ENCODE results near the gene UBE2L3.
A peak's percentile ranks its signal among the peaks of the same experiment; 100 is the strongest.

The UBE2L3 gene

DNA sequence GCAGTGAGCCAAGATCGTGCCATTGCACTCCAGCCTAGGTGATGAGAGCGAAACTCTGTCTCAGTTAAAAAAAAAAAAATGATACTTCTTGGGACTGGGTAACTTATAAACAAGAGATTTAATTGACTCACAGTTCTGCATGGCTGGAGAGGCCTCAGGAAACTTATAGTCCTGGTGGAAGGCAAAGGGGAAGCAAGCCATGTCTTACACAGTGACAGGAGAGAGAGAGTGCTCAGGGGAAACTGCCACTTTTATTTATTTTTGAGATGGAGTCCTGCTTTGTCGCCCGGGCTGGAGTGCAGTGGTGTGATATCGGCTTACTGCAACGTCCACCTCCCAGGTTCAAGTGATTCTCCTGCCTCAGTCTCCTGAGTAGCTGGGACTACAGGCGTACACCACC, 82.8 kb downstream of the UBE2L3 start:
- DNase-seq, result no peak

DNA sequence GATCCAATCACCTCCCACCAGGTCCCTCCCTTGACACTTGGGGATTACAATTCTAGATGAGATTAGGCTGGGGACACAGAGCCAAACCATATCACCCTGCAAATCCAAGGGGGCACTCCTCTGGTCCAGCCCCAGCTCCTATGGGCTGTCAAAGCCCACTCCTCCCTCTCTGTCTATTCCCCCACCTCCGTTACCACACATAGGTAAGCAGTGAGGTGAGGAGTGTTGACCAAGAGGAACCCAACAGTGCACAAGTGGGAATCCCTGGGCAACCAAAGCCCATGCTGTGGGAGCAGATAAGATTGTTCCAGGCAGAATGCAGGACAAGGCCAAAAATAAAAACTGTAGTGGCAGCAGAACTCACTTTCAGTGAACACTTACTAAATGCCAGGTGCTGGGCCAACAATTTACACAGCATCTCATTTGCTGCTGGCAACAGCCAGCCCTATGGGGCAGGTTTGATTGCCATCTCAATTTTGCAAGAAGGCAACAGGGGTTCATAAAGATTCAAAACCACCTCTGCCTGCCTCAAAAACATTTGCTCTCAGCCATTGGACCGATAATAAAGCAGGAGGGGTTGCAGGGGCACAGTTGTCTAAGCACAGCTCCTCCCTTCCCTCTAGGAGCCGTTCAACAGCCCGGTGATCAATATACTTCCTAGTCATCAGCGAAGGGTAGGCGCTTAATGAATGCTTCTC, 83.5 kb downstream of the UBE2L3 start:
- DNase-seq, result no peak

DNA sequence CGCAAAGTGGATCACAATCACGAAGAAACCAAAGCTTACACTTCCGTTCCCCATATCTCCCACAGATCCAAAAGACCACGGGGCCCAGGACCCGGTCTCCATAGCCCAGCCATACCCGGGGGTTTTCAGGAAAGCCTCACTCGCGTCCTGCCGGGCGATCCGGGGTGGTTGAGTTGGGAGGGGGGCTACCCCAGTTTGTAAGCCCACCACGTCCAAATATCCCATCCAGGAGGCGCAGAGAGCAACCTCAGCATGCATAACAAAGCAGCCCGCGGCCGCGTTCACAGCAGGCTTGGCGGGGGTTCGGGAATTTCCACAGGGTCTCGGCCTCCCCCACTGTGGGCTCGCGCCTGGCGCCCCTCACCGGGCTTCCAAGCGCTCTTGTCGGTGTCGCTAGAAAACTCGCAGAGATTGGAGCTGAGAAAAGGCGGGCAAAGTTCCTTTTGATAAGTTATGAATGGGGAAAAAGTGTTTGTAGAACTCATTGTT, 84.1 kb downstream of the UBE2L3 start:
- no peak for DNase-seq

DNA sequence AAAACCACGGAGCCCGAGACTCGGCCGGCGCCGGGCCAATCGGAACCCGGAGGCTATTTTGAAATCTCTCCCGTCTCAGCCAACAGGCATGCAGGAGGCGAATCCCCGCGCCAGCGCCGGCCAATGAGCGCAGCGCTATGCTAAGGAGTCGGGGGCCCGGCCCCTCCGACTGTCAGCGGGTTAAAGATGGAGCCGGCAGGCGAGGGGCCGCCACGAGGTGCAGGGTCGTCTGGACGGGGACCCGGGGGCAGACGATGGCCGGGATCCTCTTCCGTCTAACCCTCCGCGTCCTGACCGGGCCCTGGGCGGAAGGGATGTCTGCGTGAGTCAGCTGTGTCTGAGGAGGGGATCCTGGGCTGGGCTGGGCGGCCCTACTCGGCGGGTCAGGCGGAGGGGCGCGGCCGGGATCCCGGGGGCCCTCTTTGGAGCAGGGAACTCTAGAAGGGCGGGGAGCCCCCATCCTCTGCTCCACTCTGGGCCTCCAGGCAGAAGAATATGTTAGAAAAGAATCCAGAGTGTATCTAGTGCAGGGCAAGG, 84.6 kb downstream of the UBE2L3 start:
- DNase-seq, result peak; percentile 80 to 82

DNA sequence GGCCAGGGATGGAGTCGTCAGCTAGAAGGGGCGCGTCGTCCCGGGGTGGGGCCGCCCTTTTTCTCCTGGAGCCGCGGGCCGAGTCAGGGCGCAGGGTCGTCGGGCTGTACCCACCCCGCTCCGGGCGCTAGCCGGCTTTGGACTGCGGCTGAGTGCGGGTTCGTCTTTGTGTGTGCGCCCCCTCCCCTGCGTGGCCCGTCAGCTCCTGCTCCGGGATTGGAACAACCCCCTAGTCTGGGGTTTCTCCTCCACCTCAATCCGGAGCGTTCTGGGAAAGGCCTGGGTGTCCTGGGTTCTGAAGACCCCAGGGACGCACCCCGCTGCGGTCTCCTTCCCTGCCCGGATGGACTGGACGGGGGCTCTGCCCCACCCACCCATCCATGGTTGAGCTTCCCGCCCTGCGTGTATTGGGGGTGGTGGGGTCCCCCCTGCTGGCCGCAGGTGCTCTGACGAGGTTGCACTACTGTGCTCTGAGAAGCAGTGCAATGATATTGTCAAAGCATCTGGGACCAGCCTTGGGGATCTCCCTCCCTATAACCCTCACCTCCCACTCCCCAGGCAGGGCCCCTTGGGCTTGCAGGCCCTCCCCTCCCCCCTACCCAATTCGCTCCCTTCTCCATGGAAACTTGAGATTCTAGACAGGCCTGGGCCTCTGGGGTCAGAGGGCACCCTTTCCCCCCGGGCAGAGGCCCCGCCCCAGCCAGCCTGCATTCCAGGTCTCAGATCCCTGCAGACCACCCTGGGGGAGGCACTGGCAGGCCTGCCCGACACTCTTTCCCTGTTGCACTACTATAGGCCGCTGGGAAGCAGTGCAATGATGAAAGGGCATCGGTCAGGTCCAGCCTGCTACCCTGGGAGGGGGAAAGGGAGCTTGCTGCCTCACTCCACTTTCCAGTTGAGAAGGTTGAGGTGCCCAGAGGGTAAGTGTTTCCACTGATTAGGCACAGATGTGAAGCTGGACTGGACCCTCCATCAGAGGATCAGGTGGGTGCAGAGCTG, 85.3 kb downstream of the UBE2L3 start:
- no peak for DNase-seq

DNA sequence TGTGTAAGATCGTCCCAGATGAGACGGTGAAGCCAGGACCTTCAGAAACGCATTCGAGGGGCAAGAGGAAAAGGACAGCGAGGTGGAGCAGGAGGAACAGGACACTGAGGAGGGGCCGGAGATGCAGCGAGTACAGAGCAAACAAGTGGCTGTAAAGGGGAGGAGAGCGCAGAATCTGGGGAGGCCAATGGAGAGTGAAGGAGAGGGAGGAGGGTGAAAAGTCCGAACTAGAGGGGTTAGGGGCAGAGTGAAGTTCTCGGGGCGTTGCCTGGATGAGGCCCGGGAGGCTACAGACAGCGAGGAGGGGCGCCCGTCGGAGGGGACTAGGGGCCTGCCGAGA, 89.5 kb downstream of the UBE2L3 start:
- DNase-seq, result no peak

DNA sequence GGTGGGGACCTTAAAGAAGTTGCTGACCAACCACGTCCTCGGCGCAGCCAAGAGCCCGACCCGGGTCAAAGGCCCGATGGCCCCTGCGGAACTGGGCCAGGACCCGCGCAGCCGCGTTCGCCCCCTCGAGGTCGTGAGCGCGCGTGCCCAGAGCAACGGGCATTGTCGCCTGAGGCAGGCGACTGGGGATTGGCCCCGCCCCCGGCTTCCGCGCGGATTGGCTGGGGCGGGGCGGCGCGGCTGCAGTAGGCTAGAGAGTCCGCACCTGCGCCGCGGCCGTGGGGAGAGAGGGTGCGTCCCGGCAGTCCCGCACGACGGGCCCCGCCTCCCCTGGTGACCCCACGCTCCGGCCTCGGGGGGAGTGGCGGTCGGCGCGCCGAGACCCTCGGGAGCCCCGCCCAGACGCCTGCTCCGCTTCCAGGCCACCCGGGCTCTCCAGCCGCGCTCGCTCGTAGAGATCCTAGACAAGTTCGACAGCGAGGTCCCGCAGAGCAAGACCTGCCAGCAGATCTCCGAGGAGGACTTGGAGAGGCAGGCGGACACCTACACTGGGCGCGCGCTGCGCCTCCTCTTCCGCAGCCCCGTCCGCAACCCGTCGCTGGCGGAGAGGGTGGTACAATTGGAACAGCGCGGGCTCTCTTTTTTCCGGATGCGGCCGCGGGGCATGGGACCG, 90.0 kb downstream of the UBE2L3 start:
- DNase-seq, result peak; percentile 75 to 82

DNA sequence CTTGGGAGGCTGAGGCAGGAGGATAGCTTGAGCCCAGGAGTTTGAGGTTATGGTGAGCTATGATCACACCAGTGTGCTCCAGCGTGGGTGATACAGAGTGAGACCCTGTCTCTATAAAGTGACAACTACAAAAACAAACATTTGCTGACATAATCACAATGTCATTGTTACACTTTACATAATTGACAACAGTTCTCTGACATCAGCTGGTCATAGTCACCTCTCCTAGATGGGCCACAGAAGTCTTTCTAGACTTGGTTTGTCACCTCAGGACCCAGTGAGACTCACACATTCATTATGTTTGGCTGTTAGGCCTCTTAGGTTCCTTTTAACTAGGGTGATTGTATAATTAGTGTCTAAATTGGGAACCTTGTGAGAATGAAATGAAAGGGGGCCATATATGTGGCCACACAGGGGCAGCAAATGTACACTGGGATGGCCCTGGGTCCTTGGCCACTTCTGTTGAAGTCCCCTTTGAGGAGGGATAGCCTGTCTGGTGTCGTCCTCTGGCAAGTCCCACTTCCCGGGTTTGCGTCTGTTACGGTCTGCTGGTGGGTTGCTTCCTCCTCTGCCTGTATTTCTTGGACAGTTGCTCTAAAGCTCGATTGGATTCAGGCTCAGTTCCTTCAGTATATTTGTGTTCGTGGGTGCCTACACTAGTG, 92.5 kb downstream of the UBE2L3 start:
- DNase-seq, result no peak

DNA sequence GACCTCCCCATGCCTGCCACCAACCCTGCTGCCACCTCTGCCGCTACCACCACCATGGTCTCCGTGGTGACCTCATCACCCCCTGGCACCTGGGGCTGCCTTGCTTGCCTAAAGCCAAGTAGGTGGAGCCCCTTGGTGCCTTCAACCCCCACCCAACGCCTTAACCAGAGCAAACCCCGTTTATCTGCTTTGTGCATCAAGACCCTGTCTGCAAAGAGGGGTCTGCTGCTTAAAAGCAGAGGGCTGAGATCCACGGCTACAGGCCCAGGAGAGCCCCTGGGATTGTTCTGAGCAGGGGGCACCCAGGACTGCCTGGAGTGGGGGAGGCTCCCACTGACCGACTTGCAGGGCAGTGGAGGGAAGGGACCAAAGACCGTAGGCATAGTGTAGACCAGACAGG, 93.4 kb downstream of the UBE2L3 start:
- DNase-seq, result no peak

DNA sequence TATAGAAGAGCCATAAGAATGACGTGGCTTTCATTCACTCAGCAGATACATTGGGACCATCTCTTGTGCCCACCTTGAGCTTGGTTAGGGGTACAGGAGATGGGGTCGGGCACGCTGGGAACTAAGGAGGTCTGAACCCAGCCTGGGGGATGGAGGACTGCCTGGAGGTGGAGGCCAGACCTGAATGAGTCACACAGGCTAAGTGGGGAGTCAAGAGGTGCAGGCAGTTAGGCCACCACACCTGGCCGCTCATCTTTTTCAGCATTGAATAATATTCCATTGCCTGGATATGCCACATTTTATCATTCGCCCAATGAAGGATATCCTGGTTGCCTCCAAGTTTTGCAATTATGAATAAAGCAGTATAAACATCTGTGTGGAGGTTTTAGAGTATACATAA, 94.5 kb downstream of the UBE2L3 start:
- no peak for DNase-seq

DNA sequence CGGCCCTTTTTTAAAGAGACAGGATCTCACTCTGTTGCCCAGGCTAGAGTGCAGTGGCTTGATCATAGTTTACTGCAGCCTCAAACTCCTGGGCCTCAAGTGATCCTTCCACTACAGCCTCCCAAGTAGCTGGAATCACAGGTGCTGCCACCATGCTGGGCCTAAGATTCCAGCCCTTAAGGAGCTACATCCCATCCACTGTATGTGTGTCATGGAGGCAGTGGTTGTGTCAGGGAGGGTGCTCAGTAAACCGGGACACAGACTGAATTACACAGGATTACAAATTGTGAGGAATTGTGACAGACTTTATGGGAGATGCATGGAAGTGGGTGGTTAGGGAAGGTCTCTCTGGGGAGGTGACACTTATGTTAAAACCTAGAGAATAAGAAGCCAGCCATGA, 96.2 kb downstream of the UBE2L3 start:
- no peak for DNase-seq

DNA sequence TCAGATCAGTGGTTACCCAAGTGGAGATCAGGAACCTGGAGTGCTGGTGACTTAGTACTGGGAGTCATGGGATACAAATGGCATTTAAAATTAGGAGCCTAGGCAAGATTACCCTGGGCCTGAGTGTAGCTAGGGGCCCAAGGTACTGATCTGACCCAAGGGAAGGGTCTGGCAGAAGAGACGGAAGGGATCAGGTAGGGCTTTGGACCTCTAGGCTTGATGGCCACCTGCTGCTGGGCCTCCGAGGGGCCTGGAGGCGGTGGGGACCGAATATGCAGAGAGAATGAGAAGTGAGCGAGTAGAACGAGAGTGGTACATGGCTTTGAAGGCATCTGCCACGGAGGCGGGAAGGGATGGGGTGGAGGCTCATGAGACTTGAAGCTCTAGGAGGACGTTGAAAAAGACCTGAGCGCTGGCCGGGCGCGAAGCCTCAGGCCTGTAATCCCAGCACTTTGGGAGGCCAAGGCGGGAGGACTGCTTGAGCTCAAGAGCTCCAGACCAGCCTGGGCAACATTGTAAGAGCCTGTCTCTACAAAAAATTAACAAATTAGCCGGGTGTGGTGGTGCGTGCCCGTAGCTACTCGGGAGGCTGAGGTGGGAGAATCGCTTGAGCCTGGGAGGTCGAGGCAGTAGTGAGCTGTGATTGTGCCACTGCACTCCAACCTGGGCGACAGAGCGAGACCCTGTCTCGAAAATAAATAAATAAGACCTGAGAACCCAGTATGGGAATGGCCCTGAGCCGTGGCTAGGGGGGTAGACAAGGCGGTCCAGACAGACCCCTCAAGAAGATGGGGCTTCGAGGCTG, 97.7 kb downstream of the UBE2L3 start:
- no peak for DNase-seq

DNA sequence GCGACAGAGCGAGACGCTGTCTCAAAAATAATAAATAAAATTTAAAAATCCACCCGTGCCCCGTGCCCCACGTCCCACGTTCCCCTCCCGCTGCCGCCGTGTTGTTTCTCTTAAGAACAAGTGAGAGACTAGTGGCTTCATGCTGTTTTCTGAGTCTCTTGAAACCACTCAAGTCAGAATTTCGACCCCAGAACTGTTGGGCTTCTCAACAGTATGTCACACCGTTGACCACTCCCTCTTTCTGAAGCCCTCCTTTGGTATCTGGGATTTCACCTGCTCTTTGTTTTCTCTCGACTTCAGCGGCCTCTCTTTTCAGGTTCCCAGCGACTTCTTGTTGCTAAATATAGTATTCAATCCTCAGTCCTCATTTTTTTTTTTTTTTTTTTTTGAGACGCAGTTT, 99.3 kb downstream of the UBE2L3 start:
- no peak for DNase-seq

DNA sequence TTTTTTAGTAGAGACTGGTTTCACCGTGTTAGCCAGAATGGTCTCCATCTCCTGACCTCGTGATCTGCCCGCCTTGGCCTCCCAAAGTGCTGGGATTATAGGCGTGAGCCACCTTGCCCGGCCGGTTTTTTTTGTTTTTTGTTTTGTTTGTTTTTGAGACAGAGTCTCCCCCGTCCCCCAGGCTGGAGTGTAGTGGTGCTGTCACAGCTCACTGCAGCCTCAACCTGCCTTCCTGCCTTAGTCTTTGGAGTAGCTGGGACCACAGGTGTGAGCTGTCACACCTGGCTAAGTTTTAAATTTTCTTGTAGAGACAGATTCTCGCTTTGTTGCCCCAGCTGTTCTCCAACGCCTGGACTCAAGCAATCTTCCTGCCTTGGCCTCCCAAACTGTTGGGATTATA, 101.5 kb downstream of the UBE2L3 start:
- DNase-seq, result no peak

DNA sequence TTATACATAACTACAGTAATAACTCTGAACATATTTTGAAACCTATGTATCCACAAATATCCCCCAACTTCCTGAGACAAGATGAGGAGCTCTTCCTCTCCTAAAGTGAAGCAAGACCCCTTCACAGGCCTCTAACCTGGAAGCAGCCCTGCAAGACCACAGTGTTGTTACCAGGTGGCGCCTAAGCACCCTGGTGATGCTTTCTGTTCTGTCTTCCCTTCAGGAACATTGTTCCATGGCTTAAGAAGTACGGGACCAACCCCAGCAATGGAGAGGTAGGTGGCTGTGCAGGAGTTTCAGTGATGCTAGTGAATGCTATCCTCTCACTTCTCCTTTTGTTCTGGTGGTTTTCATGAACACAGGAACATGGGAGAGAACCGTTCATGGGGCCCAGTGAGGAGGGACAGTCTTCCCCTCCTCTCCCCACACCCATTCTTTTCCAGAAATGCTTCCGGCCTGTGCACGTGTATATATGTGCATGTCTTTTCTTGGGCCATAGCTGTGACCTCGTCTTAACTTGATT, 104.7 kb downstream of the UBE2L3 start:
- no peak for DNase-seq
